ENCODE results near the gene ABLIM1. TPM values are rescaled to one million over a fixed set of nuclear protein-coding genes. Genes with fewer than 3 reads are reported as not detected.

ABLIM1 gene
- total RNA-seq, 1 donor from 2014 or later, result 152 TPM

DNA sequence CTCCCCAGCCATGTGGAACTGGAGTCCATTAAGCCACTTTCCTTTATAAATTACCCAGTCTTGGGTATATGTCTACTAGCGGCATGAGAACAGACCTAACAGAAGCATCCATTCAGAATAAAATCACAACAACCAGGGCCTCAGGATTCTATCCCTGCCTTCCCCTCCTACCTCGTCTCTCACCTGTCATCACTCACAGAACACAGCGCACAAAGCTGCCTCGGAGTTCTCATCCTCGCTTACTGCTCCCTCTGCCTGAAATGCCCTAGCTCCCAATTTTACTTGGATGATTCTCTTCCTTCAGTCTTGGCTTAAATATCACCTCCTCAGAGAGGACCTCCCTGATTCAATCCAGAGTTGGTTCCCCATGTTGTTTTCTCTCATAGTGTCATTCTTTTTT, 183.1 kb downstream of the ABLIM1 start:
- TF ChIP-seq, protein P1, sequence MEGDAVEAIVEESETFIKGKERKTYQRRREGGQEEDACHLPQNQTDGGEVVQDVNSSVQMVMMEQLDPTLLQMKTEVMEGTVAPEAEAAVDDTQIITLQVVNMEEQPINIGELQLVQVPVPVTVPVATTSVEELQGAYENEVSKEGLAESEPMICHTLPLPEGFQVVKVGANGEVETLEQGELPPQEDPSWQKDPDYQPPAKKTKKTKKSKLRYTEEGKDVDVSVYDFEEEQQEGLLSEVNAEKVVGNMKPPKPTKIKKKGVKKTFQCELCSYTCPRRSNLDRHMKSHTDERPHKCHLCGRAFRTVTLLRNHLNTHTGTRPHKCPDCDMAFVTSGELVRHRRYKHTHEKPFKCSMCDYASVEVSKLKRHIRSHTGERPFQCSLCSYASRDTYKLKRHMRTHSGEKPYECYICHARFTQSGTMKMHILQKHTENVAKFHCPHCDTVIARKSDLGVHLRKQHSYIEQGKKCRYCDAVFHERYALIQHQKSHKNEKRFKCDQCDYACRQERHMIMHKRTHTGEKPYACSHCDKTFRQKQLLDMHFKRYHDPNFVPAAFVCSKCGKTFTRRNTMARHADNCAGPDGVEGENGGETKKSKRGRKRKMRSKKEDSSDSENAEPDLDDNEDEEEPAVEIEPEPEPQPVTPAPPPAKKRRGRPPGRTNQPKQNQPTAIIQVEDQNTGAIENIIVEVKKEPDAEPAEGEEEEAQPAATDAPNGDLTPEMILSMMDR (IDR thresholded peaks at IDR 0.05; ENCODE audit: insufficient read depth, low read length, severe bottlenecking), result no peak
- H3K27me3 ChIP-seq (ENCODE audit: control insufficient read depth, insufficient read depth, low read length), result no peaks in the 10 kb centered on the region
- no peak overlapping the region for H3K4me3 ChIP-seq (ENCODE audit: low read depth, low read length)
- peaks cover 6% of the 10 kb centered on the region for H3K36me3 ChIP-seq (ENCODE audit: control insufficient read depth, insufficient read depth, low read length)
- DNase-seq (ENCODE audit: low read depth) (no peak), FAIRE-seq (no peak)

DNA sequence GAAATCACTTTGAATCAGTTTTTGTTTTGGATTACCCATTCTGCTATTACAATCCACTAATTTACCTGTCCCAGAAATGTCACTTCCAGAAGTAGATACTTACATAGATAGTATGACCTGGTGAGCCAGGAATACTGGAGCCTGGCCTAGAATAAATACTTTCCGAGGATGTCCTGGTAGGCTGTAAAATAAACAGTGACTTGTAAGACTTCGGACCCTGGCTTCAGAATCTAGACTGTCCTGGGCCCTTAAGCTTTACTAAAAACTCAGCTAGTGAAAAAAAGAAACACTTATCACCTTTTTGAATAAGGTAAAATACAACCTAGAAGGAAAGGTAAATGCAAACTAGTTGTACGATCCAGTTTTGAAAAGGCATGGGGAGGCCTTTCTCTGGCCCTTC, 184.3 kb downstream of the ABLIM1 start:
- Histone ChIP-seq H3K27me3 (ENCODE audit: control insufficient read depth, insufficient read depth, low read length) (no peaks in the 10 kb centered on the region), H3K4me3 (ENCODE audit: low read depth, low read length) (no peak overlapping the region), H3K36me3 (ENCODE audit: control insufficient read depth, insufficient read depth, low read length) (peaks cover 9% of the 10 kb centered on the region)
- TF ChIP-seq, protein P1 (IDR thresholded peaks at IDR 0.05; ENCODE audit: insufficient read depth, low read length, severe bottlenecking), result no peak
- DNase-seq (ENCODE audit: low read depth), result no peak
- no peak for FAIRE-seq

DNA sequence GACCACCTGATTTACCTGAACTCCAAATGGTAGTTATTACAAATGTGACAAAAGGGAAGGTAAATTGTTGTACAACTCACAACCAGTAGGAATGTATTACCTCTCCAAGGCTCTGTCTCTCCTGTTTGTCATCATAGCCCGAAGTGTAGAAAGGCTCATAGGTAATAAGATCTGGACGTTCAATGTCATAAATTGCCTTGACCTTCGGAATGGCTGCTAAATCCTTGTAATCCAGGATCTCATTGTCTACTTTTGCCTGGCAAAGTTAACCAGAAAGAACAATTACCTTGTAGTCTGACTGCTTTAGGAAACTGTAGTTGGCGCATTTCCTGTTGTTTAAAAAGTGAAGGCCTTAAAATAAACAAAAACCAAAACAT, 185.2 kb downstream of the ABLIM1 start:
- Histone ChIP-seq H3K27me3 (ENCODE audit: control insufficient read depth, insufficient read depth, low read length) (no peaks in the 10 kb centered on the region), H3K4me3 (ENCODE audit: low read depth, low read length) (no peak overlapping the region), H3K36me3 (ENCODE audit: control insufficient read depth, insufficient read depth, low read length) (peaks cover 11% of the 10 kb centered on the region)
- DNase-seq (ENCODE audit: low read depth) (no peak), FAIRE-seq (no peak)
- TF ChIP-seq, protein P1 (IDR thresholded peaks at IDR 0.05; ENCODE audit: insufficient read depth, low read length, severe bottlenecking), result no peak

DNA sequence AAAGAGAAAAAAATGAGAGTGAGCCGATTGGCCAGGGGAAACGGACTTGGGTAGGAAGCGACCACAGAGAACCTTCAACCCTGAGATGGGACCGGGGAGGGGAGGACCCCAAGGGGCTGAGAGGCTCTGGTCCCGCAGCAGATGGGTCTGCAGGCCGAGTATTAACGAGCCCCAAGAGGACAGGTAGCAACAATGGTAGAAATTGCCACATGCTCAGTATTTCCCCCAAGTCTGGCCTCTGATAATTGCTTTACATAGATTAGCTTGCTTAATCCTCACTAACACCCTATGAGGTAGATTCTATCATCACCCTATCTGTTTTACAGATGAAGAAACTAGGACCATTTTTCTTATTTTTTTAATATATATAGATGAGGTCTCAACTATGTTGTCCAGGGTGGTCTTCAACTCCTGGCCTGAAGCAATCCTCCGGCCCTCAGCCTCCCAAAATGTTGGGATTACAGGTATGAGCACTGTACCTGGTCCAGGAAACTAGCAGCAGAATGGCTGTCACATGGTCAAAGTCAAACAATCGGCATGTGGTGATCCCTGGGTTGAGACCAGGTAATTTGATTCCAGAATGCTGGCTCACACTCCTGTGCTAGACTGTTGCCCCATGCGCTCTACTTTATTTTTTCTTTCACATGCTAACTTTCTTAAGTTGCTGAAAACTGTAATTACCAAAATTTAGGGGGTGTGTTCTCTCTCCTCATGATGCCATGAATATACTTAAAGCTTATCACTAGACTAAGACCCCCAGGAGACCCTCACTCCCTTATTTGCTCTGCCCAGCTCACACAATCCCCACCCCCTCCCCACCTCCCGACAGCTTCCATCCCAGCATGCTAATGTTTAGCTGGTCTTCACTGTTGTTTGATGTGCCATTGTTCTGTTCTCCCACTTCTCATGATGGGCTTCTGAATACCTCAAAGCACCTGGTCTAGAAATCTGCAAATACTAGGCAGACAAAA, 185.9 kb downstream of the ABLIM1 start:
- Histone ChIP-seq H3K36me3 (ENCODE audit: control insufficient read depth, insufficient read depth, low read length) (peaks cover 12% of the 10 kb centered on the region), H3K4me3 (ENCODE audit: low read depth, low read length) (no peak overlapping the region), H3K27me3 (ENCODE audit: control insufficient read depth, insufficient read depth, low read length) (no peaks in the 10 kb centered on the region)
- DNase-seq (ENCODE audit: low read depth) (peak; percentile 55), FAIRE-seq (no peak)
- TF ChIP-seq, protein P1 (IDR thresholded peaks at IDR 0.05; ENCODE audit: insufficient read depth, low read length, severe bottlenecking), result no peak

DNA sequence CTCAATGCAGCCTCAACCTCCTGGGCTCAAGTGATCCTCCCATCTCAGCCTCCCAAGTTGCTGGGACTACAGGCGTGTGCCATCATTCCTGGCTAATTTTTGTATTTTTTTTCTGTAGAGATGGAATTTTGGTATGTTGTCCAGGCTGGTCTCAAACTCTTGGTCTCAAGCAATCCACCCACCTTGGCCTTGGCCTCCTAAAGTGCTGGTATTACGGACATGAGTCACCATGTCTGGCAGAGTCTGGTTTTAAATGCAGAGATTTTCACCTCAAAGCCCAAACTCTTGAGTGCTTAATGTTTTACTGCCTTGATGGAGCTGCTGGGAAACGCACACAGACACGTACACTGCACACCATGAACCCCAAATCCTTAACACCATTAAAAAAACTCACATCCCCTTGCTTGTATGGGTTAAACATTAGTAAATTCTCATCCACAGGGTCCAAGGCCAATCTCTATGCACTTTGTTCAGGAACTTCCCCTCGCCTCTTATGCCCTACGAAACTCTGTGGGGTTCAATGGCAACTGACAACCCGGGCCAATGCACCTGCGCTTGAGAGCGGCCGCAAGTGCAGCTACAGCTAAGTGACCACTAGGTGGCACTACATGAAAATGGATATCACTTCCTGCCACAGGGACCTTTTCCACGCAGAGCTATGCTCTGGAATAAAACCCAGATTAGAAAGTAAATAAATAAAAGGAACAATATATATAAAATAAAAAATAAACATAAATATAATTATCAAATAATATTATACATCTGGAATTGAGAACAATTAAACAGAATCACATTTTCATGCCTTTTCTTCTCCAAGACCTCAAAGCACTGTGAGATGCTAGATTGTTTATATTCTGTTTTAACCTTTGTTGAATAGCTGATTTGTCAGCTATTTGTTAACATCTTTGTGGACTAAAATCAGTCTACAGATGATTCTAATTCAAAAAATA, 186.8 kb downstream of the ABLIM1 start:
- Histone ChIP-seq H3K27me3 (ENCODE audit: control insufficient read depth, insufficient read depth, low read length) (no peaks in the 10 kb centered on the region), H3K36me3 (ENCODE audit: control insufficient read depth, insufficient read depth, low read length) (peaks cover 14% of the 10 kb centered on the region), H3K4me3 (ENCODE audit: low read depth, low read length) (no peak overlapping the region)
- TF ChIP-seq, protein P1 (IDR thresholded peaks at IDR 0.05; ENCODE audit: insufficient read depth, low read length, severe bottlenecking), result peak; percentile 70
- DNase-seq (ENCODE audit: low read depth) (peak; percentile 66), FAIRE-seq (no peak)
